ENCODE results near the gene SDCBP2.
A peak's percentile ranks its signal among the peaks of the same experiment; 100 is the strongest.

Gene SDCBP2

DNA sequence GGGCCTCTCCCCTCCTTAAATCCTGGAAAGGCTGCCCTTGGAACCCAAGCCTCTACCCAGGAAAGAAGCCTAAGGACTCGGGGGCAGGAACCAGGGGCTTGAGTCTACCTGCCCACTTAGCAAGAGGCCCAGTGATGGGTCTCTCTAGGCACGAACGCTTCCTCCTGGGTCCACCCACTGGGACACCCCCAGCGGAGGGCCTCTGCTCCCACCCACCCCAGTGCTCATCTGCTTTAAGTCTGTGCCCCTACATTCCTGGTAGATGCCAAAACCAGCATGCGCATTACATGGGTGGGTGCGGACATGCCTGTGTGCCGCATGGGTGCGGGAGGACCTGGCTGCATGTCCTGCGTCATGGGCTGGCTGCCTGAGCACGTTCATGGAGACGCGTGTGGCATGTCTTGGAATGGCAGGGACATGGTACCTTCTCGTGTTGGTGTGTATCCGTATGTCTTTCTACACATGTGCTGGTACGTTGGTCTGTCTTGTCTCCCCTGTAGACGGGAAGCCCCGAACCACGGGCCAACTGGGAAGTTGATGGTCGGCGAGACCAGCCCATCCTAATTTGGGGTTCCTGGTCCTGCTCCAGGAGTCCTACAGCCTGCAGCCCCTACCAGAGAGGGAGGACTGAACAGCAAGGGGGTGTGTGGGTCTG, 33.5 kb downstream of the SDCBP2 start:
- no peak for DNase-seq (ENCODE audit: low read depth)

DNA sequence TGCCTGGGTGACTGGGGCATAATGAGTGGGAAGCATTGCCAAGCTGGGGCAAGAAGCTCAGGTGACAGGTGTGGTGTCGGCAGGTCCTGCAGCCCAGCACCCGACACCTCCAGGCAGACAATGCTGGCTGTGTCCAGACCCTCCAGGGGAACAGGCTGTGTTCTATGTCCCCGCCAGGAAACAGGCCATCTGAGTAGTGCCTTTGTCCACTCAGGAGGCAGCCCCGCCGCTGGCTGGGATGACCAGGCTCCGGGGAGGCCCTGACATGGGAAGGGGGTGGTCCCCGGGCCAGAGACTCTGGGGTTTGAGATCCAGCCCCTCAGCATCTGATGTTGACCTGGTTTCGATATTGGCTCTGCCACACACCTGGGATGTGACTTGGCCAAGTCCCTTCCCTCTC, 34.4 kb downstream of the SDCBP2 start:
- DNase-seq (ENCODE audit: low read depth) = no peak

DNA sequence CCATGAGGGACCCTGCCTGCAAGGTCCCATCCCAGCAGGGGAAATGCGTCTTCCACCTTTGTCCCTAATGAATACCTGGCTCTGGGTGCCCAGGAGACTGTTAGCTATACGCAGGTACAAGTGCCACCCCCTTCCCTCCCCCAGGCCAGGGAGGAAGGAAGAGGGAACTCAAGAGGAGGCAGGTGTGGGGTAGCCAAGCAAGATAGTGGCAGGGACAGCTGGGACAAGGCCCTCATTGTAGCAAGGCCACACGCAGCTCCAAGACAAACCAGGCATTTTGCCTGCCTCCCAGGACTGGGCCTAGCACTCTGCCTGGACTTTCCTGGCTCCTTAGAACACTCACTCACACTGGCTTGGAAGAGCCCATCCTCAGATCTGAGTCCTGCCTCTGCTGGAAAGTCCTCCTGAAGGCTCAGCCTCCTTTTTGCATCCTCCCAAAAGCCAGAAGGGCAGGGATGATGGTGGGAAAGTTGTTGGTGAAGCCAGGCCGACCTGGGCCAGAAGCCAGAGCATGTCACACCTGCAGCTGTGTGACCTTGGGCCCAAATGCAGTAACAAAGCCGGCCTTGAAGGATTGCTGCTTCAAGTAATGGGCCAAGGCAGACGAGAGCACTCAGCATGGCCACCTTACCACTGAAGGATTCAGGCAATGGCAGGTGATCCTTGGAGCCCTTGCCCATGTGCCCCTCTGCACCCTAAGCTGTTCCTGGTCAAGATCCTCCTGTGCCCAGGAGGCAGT, 35.1 kb downstream of the SDCBP2 start:
- no peak for DNase-seq (ENCODE audit: low read depth)

DNA sequence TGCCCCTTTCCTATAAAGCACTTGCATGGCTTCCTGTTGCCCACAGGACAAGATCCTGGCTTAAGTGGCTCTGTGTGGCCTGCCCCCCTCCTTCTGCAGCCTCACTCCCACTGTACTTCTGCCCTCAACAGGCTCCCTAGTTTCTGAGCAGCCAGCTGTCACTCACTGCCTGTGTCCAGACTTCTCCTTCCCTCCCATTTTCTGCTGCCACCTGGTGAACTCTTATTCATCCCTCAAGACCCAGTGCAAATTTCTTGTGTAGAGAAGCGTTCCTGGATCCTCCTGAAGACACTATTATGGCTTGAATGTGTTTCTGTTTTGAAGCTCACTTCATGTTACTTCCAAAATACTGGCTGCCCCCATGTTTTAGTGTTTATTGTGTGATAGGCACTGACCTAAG, 36.3 kb downstream of the SDCBP2 start:
- DNase-seq (ENCODE audit: low read depth) = no peak

DNA sequence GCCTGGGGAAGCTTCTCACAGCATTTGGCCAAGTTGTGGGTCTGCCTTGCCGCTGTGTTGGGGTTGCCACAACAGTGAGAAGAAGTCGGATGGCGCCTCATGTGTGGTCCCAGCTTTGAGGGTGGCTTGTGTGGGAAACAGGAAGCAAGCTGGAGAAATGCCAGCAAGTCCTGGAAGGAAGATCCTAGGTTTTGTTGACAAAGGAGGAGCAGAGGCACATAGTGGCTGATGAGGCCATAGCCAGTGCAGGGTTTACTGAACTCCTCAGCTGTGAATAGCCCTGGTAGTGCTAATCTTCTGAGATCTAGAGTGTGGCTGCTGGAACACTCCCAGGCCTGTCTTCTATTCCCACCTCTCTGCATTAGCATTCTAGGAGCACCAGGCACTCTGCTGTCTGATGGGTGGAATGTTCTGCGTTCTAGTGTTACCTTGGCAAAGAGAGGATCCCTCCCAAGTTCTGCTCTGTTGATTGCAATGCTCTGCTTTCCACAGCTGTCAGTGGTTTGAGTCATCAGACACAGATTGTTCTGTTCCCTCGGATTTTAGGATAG, 37.7 kb downstream of the SDCBP2 start:
- no peak for DNase-seq (ENCODE audit: low read depth)

DNA sequence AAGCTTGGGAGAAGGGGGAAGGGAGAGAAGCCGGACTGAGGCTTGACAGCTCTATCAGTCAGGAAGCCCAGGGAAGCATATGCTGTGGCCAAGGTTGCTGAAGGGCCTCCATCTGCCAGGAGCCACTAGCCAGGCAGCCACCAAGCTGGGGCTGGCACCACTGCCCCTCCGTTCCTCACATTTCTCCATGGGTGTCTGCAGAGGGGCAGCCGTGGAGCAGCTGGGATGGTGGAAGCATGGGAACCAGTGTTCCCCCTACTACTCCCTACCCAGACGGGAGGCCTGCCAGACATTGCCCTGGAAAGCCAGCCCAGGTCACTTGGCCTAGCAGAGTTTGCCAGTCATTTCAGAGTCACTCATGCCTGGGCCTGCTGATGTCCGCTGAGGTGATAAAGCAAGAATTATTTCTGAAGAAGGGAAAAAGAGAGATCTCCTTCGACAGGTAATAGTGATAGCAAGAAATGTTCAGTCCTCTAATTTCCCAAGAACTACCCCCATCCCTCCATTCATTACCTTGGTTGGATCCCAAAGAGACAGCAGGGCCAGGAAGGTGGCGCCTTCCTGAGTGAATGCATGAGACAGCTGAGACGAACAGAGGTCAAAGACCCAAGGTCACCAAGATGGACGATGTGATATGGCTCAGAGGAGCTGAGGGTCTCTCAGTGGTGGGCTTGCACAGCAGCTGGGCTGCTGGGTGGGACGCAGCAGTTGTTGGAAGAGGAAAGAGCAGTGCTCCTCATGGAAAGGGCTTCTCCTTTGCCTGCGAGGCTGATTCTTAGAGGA, 41.0 kb downstream of the SDCBP2 start:
- no peak for DNase-seq (ENCODE audit: low read depth)

DNA sequence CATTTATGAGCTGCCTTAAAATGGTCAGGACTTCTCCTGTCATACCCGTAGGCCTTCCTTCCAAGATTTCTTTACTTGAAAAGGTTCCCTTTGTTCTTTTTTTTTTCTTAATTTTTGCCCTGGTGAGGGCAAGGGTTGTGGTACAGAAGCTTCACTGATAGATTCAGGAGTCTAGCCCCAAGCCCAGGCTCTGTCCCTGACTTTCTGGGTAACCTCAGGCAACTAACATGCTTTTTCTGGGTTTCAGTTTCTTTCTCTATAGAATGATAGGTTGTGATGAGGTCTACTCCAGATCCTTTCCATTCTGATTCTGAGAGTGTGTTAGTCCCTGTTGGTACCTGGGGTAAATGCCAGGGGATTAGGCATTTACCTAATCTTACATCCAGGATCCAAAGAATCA, 41.6 kb downstream of the SDCBP2 start:
- DNase-seq (ENCODE audit: low read depth) = no peak

DNA sequence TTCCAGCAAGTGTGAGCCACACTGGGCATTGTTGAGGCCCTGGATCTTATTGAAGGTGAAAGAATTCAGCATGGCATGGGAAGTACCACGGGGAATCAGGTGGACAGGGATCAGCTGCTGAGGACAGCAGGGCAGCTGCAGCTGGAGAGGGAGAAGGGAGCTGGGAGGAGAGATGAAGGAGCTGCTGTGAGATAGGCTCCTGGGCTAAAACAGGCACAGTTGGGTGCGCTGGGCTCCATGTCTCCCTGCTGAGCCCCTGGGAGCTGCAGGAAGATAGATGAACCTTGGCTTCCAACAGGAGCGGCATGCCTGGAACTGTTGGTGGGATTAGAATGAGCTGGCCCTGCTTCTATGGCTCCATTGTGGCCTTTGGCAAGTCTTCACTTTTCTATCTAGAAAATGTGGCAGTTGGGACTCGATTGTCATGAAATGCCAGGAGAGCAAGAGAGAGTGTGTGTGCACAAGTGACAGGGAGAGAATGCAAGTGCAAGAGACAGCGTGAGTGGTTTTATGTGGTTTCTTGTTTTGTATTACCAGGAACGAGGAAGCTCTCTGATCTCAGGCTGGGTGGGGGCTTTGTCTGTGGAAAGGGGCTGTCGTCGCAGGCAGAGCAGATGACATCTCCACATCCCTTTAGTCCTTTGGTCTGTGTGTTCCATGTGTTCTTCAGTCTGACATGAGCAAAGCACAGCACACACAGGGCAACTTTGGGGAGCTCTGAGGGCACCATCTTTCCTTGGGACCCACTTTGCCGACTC, 42.5 kb downstream of the SDCBP2 start:
- peak; percentile 20 for DNase-seq (ENCODE audit: low read depth)

DNA sequence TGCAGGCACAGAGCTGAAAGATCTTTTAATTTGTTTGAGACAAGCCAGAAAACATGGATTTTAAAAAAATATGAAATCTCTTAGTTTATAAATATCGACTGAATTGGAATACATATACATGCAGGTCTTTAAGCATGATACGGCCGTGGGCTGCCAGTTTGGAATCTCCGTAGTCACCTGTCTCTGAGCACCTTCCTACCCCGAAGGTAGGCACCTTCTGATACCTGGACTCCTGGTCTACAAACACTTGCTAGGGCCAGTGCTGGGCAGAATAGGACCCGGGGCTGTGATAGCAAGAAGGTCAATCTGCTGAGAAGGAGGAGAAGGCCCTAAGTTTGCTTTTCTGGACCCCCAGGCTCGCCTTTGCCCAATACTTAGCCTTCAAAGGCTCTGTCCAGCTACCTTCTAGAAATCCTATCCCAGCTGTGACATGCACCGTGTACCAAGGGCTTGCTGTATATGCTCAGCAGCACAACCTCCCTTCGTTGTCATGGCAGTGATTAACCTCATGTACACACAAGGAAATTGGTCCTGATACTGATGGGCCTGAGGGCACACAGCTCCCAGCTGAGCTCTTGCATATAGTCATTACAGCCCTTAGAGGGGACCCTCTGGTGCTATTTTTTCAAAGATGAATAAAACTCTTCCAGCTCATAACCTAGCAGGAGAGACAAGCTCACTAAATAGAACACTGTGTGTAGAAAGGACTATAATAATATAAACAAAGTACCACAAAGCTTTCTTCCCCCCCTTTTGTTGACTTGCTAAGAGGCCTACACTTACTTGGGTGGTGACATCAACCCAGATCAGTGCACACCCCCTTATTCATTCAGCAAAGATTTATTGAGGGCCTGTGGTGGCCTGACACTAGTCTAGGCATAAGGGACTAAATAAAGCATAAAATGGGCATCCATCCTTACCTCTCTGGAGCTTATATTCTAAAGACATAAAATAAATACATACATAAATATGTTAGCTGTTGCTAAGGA, 45.1 kb downstream of the SDCBP2 start:
- no peak for DNase-seq (ENCODE audit: low read depth)

DNA sequence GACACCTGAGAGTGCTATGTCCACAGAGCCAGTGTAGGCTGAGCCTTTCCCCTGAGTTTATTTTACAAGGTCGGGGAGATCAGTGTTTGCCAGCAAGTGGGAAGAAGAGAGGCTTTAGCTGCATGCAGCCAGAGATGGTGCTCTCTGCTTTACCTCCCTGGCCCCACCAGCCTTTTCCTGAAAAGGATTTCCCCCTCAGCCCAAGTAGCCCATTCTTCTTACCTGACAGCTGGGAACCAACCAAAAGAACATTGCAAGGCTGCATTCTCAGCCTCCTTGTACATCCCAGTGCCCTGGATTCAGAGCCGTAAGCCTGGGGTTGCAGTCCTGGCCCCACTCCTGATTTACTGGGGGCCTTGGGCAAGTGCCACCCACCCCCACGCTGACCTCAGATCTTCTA, 46.0 kb downstream of the SDCBP2 start:
- no peak for DNase-seq (ENCODE audit: low read depth)

DNA sequence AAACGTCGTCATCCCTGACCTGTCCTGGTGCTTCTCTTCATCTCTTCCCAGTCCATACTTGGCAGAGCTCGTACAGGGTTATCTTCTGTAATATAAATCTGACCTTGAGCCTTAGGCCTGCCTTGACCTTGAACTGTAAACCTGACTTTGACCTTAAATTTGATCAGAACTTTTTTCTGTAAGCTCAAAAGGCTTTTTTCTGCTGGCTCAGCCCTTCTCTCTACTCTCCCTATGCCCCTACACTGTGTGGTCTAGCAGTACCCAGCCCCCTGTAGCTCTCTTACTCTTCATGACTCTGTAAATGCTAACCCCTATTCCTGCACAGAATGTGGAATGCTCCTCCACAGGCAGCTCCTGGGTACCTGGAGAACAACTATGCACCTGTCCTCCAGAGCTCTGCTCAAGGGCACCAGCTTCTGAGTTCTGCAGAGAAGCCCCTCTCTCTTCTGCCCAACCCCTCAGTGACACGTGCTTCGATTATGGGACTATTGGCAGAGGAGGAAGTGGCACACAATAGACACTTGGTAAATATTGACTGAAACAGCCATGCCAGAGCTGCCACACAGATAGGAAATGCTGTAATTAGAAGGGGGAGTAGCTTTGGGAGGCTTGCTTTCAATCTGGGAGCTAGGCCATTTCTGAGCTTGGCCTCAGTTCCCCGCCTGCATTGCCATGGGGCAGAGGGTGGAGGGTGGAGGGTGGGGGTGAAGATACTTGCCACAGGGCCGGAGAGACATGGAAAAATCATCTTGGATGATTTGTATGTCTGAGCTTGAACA, 47.5 kb downstream of the SDCBP2 start:
- DNase-seq (ENCODE audit: low read depth) = no peak

DNA sequence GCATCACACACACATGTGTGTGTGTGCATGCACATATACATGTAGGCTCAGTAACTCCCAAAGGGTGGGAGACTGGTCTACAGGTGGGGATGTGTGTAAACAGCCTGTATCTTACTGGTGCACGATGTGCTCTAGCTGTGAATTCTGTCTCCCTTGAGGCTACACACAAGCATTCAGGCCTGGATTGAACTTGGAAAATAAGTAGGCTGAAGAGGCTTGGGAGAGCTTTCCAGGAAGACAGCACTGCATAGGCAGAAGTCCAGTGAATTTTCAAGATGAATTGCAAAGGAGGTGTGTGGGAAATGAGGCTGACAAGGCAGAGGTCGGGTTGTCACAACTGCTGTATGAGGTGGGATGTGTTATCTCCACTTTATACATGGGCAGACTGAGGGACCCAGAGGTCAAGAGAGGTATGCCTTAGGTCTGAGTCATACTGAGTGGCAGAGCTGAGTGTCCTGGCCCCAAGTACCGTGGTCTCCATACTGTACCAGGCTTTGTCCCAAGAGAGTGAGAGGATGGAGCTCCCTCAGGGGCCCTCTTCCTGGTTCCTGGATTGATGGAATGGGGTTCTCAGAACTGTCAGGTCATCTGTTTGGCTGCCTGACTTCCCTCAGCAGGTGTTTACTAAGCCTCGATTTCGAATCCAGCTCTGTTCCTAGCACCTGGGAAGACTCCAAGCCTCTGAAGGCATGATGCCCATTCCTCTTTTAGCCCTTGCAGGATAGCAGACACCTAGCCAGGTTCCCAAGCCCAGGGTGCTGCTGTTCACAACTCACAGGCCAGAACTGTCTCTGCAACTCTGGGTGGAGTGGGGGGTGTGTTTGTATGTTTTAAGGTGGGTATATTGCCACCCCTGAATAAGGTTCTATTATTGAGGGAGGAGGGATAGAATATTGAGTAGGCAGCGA, 48.5 kb downstream of the SDCBP2 start:
- no peak for DNase-seq (ENCODE audit: low read depth)

DNA sequence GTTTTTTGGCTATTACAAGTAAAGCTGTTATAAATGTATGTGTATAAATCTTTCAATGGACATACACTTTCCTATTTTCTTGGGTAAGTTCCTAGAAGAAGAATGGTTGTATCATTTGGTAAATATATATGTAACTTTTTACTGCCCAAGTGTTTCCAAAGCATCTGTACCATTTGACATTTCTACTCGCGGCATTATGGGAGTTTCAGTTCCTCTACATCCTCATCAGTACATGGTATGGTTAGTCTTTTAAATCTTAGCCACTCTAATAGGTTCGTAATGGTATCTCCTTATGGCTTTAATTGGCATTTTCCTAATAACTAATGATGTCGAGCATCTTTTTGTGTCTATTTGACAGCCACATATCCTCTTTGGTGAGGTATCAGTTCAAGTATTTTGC, 49.9 kb downstream of the SDCBP2 start:
- DNase-seq (ENCODE audit: low read depth) = no peak

DNA sequence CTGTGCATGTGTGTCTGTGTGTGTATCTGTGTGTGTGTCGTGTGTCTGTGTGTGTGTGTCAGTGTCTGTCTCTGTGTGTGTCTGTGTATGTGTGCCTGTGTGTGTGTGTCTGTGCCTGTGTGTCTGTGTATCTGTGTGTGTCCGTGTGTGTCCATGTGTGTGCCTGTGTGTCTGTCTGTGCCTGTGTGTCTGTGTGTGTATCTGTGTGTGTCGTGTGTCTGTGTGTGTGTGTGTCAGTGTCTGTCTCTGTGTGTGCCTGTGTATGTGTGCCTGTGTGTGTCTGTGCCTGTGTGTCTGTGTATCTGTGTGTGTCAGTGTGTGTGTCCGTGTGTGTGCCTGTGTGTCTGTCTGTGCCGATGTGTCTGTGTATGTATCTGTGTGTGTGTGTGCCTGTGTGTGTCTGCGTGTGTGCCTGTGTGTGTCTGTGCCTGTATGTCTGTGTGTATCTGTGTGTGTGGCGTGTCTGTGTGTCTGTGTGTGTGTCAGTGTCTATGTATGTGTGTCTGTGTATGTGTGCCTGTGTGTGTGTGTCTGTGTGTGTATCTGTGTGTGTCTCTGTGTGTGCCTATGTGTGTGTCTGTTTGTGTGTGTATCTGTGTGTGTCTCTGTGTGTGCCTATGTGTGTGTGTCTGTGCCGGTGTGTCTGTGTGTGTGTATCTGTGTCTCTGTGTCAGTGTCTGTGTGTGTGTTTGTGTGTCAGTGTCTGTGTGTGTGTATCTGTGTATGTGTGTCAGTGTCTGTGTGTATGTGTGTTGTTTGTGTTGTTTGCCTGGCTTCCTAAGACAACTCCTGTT, 51.2 kb downstream of the SDCBP2 start:
- no peak for DNase-seq (ENCODE audit: low read depth)

DNA sequence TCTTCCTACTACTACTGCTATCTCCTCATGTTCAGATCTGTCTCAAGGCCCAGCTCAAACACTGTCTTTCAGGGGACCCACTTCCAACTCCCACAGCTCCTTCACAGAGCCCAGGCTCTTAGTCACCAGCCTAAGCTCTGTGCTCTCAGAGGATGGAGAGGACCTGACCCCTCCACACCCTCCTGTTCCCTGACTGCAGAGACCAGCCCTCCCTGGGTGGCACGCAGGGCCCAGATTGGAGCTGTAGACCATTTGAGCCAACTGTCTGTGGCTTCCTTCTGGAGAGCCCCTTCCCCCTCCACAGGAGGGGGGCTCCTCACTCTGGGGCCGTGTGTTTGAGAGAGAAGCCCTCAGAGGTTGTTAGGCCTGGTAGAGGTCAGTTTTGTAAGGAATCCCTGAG, 53.0 kb downstream of the SDCBP2 start:
- DNase-seq (ENCODE audit: low read depth) = no peak

DNA sequence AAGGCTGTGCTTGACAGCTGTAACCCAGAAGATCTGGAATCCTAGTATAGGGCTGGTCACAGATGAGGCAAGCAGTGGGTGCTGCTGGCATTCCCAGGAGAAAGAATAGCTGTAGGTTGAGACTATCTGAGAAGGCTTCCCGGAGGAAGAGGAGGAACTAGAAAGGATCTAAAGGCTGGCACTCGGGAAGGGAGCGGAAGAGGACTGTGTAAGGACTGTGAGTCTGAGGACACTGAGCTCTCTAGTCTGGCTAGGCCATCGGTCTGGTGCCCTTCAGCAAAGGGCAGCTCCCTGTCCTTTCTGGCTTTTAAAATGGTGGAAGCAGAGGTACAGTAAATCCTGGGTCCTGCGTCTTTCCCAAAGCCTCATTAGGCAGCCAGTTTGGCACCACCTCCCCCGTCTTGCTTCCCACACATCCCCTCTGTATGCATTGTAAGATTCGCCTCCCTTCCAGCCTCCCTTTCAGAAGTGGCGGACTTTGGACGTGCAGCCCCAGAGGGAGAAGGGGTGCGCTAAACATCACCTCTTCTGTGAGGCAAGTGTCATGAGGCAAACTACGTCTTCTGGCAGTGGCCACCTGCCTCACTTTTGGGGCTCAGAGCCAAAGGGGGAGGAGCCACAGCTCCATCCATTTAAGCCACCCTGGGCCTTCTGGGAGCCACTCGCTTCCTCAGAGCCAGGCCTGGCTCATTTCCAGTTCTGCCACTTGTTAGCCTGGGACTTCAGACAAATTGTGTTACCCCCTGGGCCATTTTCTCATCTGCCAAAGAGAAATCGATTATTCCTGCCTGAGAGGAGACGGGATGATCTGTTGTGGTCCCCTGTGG, 54.2 kb downstream of the SDCBP2 start:
- DNase-seq (ENCODE audit: low read depth) = no peak

DNA sequence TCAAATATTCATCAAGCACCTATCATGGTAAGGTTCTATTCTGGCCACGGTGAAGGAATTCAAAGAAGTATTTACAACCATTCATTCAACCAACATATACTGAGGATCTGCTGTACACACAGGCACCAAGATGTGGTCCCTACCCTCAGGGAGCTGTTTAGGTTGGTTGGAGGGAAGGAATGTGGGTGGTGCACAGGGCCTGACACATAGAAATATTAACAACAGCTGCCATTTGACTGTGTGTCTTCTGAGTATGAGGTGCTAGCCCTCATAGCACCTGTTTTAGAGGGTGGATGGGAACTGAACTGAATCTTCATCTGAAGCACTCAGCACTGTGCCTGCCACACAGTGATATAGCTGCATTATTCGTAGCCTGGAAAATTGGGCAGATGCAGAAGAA, 55.6 kb downstream of the SDCBP2 start:
- no peak for DNase-seq (ENCODE audit: low read depth)
